Measurements from ENCODE around the gene PLEKHG2.

Gene PLEKHG2

DNA sequence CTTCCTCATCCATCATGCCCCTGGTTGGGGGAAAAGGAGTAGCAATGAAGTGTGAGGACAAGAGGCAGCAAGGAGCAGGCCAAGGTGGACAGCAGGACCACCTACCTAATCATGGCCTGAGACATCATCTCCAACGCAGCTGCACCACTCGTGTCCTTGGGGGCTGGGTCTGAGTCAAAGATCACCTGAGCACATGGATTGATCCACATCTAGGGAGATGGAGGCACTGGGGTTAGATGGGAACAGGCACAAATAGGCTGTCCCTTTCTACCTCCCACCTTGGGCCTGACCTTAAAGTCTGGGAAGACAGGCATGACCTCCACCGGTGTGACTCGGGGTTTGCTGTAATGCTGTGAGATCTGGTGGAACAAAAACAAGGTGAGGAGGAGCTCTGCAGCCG lies 23.8 kb upstream of the PLEKHG2 start:
- no peak for TF ChIP-seq EZH2phosphoT487 (IDR thresholded peaks at IDR 0.05; ENCODE audit: borderline replicate concordance)
- TF ChIP-seq, protein P1, sequence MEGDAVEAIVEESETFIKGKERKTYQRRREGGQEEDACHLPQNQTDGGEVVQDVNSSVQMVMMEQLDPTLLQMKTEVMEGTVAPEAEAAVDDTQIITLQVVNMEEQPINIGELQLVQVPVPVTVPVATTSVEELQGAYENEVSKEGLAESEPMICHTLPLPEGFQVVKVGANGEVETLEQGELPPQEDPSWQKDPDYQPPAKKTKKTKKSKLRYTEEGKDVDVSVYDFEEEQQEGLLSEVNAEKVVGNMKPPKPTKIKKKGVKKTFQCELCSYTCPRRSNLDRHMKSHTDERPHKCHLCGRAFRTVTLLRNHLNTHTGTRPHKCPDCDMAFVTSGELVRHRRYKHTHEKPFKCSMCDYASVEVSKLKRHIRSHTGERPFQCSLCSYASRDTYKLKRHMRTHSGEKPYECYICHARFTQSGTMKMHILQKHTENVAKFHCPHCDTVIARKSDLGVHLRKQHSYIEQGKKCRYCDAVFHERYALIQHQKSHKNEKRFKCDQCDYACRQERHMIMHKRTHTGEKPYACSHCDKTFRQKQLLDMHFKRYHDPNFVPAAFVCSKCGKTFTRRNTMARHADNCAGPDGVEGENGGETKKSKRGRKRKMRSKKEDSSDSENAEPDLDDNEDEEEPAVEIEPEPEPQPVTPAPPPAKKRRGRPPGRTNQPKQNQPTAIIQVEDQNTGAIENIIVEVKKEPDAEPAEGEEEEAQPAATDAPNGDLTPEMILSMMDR (conservative IDR thresholded peaks at IDR 0.05; ENCODE audit: low read length): no peak
- Histone ChIP-seq H3K9me2 (replicated peaks; ENCODE audit: low read depth, low read length) (no peaks in the 10 kb centered on the region), H3K79me2 (ENCODE audit: insufficient read depth, low read length) (peaks cover 37% of the 10 kb centered on the region), H3K36me3 (ENCODE audit: insufficient read depth, low read length) (peaks cover 38% of the 10 kb centered on the region; the same call in 1 of the 2 replicates), H3K9me3 (ENCODE audit: insufficient read depth, low read depth, low read length) (no peaks in the 10 kb centered on the region), H3K4me2 (ENCODE audit: low read depth, low read length, poor library complexity, severe bottlenecking) (peak overlapping the region; percentile 91), H3K4me3 (ENCODE audit: low read length, poor library complexity, severe bottlenecking) (no peak overlapping the region), H2AFZ (ENCODE audit: low read length) (no peak overlapping the region), H3K27me3 (ENCODE audit: insufficient read depth, low read length, poor library complexity, severe bottlenecking) (no peaks in the 10 kb centered on the region), H4K20me1 (ENCODE audit: insufficient read depth, low read length, poor library complexity, severe bottlenecking) (peaks cover 10% of the 10 kb centered on the region), H3K9ac (ENCODE audit: low read depth, low read length, poor library complexity, severe bottlenecking) (peak overlapping the region; percentile 83), H3F3A (ENCODE audit: low read depth) (no peaks in the 10 kb centered on the region), H3K4me1 (ENCODE audit: insufficient read depth, low read length, poor library complexity, severe bottlenecking) (peaks cover 25% of the 10 kb centered on the region)

DNA sequence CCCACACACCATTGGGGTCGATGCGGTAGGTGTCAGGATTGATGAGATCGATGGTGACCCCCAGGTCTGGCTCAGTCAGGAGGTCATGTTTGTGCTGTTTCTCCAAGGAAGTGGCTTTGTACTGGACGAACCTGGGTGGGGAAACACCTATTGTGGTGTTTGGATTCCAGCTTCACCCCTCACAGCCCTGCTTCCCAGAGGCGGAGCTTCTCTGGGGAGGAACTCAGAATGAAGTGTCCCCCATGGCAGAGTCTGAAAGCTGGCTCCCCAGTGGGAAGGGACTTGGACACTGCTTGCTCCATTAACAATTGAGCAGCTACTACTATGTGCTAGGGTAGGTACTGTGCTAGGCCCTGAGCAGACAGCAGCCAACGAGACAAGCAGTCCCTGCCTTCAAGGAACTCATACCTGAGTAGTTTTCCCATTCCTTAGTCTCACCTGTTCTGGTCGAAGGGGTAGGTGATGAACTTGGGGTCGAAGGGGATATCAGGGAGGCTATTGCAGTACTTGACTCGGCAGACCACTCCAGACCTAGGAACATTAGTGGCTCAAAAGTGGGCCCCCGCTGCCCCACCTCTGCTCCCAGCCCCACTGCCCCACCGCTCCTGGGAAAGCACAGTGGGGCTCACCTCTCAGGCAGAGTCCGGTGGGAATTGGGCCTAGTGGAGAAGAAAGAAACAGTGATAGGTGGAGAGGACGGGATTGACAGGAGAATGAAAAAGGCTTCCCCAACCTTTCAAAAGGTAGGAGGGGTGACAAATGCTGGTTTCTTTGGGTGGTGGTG lies 22.6 kb upstream of the PLEKHG2 start:
- peaks cover 10% of the 10 kb centered on the region for H4K20me1 ChIP-seq (ENCODE audit: insufficient read depth, low read length, poor library complexity, severe bottlenecking)
- H3K4me1 ChIP-seq (ENCODE audit: insufficient read depth, low read length, poor library complexity, severe bottlenecking): peaks cover 25% of the 10 kb centered on the region
- peak overlapping the region; percentile 95 for H3K4me3 ChIP-seq (ENCODE audit: low read length, poor library complexity, severe bottlenecking)
- H3K9me2 ChIP-seq (replicated peaks; ENCODE audit: low read depth, low read length): no peaks in the 10 kb centered on the region
- no peak overlapping the region for H2AFZ ChIP-seq (ENCODE audit: low read length)
- peaks cover 32% of the 10 kb centered on the region; the same call in 1 of the 2 replicates for H3K36me3 ChIP-seq (ENCODE audit: insufficient read depth, low read length)
- H3F3A ChIP-seq (ENCODE audit: low read depth): no peaks in the 10 kb centered on the region
- no peaks in the 10 kb centered on the region for H3K27me3 ChIP-seq (ENCODE audit: insufficient read depth, low read length, poor library complexity, severe bottlenecking)
- TF ChIP-seq EZH2phosphoT487 (IDR thresholded peaks at IDR 0.05; ENCODE audit: borderline replicate concordance): no peak
- TF ChIP-seq, protein P1 (conservative IDR thresholded peaks at IDR 0.05; ENCODE audit: low read length): no peak
- H3K79me2 ChIP-seq (ENCODE audit: insufficient read depth, low read length): peaks cover 39% of the 10 kb centered on the region
- peak overlapping the region; percentile 91 for H3K4me2 ChIP-seq (ENCODE audit: low read depth, low read length, poor library complexity, severe bottlenecking)
- H3K9me3 ChIP-seq (ENCODE audit: insufficient read depth, low read depth, low read length): no peaks in the 10 kb centered on the region
- H3K9ac ChIP-seq (ENCODE audit: low read depth, low read length, poor library complexity, severe bottlenecking): peak overlapping the region; percentile 83

DNA sequence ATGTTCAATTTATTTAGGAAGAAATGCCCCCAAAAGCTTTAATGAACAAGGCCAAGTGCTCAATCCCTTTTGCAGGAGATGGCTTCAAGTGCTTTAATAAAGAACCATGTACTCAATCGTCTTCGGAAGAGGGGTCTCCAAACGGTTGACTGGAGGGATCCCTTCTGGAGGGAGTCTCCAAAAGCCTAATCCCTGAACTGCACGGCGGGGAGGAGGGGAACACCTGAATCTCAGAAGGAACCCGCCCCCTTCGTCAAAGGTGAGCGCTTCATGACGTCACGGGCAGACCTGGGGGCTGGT lies 22.1 kb upstream of the PLEKHG2 start:
- H3F3A ChIP-seq (ENCODE audit: low read depth): no peaks in the 10 kb centered on the region
- peak overlapping the region; percentile 91 for H3K4me2 ChIP-seq (ENCODE audit: low read depth, low read length, poor library complexity, severe bottlenecking)
- peak overlapping the region; percentile 57 for H2AFZ ChIP-seq (ENCODE audit: low read length)
- H3K79me2 ChIP-seq (ENCODE audit: insufficient read depth, low read length): peaks cover 44% of the 10 kb centered on the region
- H3K36me3 ChIP-seq (ENCODE audit: insufficient read depth, low read length): peaks cover 30% of the 10 kb centered on the region; the same call in 1 of the 2 replicates
- H3K27me3 ChIP-seq (ENCODE audit: insufficient read depth, low read length, poor library complexity, severe bottlenecking): no peaks in the 10 kb centered on the region
- peak overlapping the region; percentile 95 for H3K4me3 ChIP-seq (ENCODE audit: low read length, poor library complexity, severe bottlenecking)
- TF ChIP-seq, protein P1 (conservative IDR thresholded peaks at IDR 0.05; ENCODE audit: low read length): no peak
- TF ChIP-seq EZH2phosphoT487 (IDR thresholded peaks at IDR 0.05; ENCODE audit: borderline replicate concordance): no peak
- H3K9me3 ChIP-seq (ENCODE audit: insufficient read depth, low read depth, low read length): no peaks in the 10 kb centered on the region
- peak overlapping the region; percentile 83 for H3K9ac ChIP-seq (ENCODE audit: low read depth, low read length, poor library complexity, severe bottlenecking)
- H3K9me2 ChIP-seq (replicated peaks; ENCODE audit: low read depth, low read length): no peaks in the 10 kb centered on the region
- H4K20me1 ChIP-seq (ENCODE audit: insufficient read depth, low read length, poor library complexity, severe bottlenecking): peaks cover 10% of the 10 kb centered on the region
- peaks cover 25% of the 10 kb centered on the region for H3K4me1 ChIP-seq (ENCODE audit: insufficient read depth, low read length, poor library complexity, severe bottlenecking)

Measured in Loucy (cell line).